IMR-90 (cell line): Measurements from ENCODE around the gene ATP1A2. TPM values are rescaled to one million over a fixed set of nuclear protein-coding genes. Genes with fewer than 3 reads are reported as not detected.

Experiments used
- ATAC-seq: fragments of 200-7000 bp; cut with Tn5 transposase; 2 replicates; pipeline ENCODE4 v1.9.1; 2020; ENCODE audit warnings: low read depth, mild to moderate bottlenecking, moderate library complexity
- BruUV-seq: library from RNA; stranded (reverse); fragments of 400-500 nt; replicated peaks from 2 replicates; lab custom pipeline; 2021; lab: Mats Ljungman, UMichigan
- CTCF ChIA-PET: fragments of 300-600 bp; formaldehyde crosslinking; extraction: SDS; loops from one replicate; lab custom pipeline; 2021; ENCODE audit warnings: antibody characterized with exemption; lab: Yijun Ruan, JAX
- POLR2A ChIA-PET: fragments of 300-600 bp; sonication (Branson Sonifier 250); formaldehyde crosslinking; loops from one replicate; lab custom pipeline; 2022; ENCODE audit warnings: antibody characterized with exemption; ENCODE audit not compliant: unreplicated experiment; lab: Charles Lee
- DNase-seq: peaks from one replicate; pipeline ENCODE4 v3.0.0; 2013
- H2AFZ ChIP-seq: replicated peaks from 2 replicates; pipeline ENCODE3; 2013; ENCODE audit warnings: low read length, mild to moderate bottlenecking; ENCODE audit not compliant: poor library complexity
- H2AK5ac ChIP-seq: 2 replicates; pipeline ENCODE4 v1.6.1; 2013; ENCODE audit warnings: low read depth, low read length, inconsistent platforms
- H2AK9ac ChIP-seq: replicated peaks from 2 replicates; pipeline ENCODE3; 2013; ENCODE audit warnings: mild to moderate bottlenecking, low read depth, low read length, moderate library complexity; ENCODE audit not compliant: poor library complexity
- H2BK120ac ChIP-seq: 2 replicates; pipeline ENCODE4 v1.6.1; 2013; ENCODE audit warnings: low read depth, low read length, inconsistent platforms
- H2BK15ac ChIP-seq: 3 replicates; pipeline ENCODE4 v1.6.1; 2013; ENCODE audit warnings: low read depth, low read length, inconsistent platforms
- H2BK20ac ChIP-seq: 2 replicates; pipeline ENCODE4 v1.6.1; 2013; ENCODE audit warnings: low read depth, mild to moderate bottlenecking, inconsistent platforms, low read length, moderate library complexity
- H2BK5ac ChIP-seq: 2 replicates; pipeline ENCODE4 v1.6.1; 2013; ENCODE audit warnings: mild to moderate bottlenecking, low read depth, low read length, inconsistent platforms; ENCODE audit not compliant: poor library complexity, severe bottlenecking
- H3K14ac ChIP-seq: replicated peaks from 2 replicates; pipeline ENCODE4 v1.6.1; 2013; ENCODE audit warnings: low read depth, low read length, inconsistent platforms
- H3K18ac ChIP-seq: 2 replicates; pipeline ENCODE4 v1.6.1; 2013; ENCODE audit warnings: low read depth, low read length, control low read depth
- H3K23ac ChIP-seq: 2 replicates; pipeline ENCODE4 v1.6.1; 2013; ENCODE audit warnings: low read depth, low read length, inconsistent platforms
- H3K27ac ChIP-seq: 2 replicates; pipeline ENCODE4 v1.5.1; 2013; ENCODE audit warnings: mild to moderate bottlenecking, control low read depth, low read length; ENCODE audit not compliant: insufficient read depth
- H3K27me3 ChIP-seq: 2 replicates; pipeline ENCODE4 v1.6.1; 2013; ENCODE audit warnings: low read length; ENCODE audit not compliant: control insufficient read depth, insufficient read depth
- H3K36me3 ChIP-seq: 2 replicates; pipeline ENCODE4 v1.6.1; 2013; ENCODE audit warnings: low read length, mixed read lengths; ENCODE audit not compliant: control insufficient read depth, insufficient read depth
- H3K4ac ChIP-seq: 2 replicates; pipeline ENCODE4 v1.6.1; 2013; ENCODE audit warnings: low read depth, low read length, inconsistent platforms
- H3K4me1 ChIP-seq: 2 replicates; pipeline ENCODE4 v1.6.1; 2013; ENCODE audit warnings: low read length, mixed read lengths; ENCODE audit not compliant: control insufficient read depth, insufficient read depth
- H3K4me2 ChIP-seq: 2 replicates; pipeline ENCODE4 v1.6.1; 2013; ENCODE audit warnings: low read depth, mild to moderate bottlenecking, control low read depth, low read length, moderate library complexity
- H3K4me3 ChIP-seq: 2 replicates; pipeline ENCODE4 v1.5.1; 2013; ENCODE audit warnings: low read depth, mild to moderate bottlenecking, control low read depth, low read length, moderate library complexity; ENCODE audit not compliant: insufficient read depth
- H3K56ac ChIP-seq: 2 replicates; pipeline ENCODE4 v1.6.1; 2013; ENCODE audit warnings: low read length, inconsistent platforms; ENCODE audit not compliant: insufficient read depth; ENCODE audit errors: extremely low read depth
- H3K79me1 ChIP-seq, 2 experiments: 2 replicates each; pipeline ENCODE4 v1.6.1; 2013; ENCODE audit warnings: low read length in 2 of 2, inconsistent platforms in 1 of 2, low read depth in 1 of 2
- H3K9ac ChIP-seq: 2 replicates; pipeline ENCODE4 v1.6.1; 2013; ENCODE audit warnings: low read depth, low read length, control low read depth
- H3K9me1 ChIP-seq: 2 replicates; pipeline ENCODE4 v1.6.1; 2013; ENCODE audit warnings: low read length, inconsistent platforms; ENCODE audit not compliant: insufficient read depth
- H3K9me3 ChIP-seq: 2 replicates; pipeline ENCODE4 v1.6.1; 2013; ENCODE audit warnings: low read length; ENCODE audit not compliant: control insufficient read depth, insufficient read depth
- H4K20me1 ChIP-seq: 2 replicates; pipeline ENCODE4 v1.6.1; 2013; ENCODE audit warnings: low read length, inconsistent platforms; ENCODE audit not compliant: insufficient read depth
- H4K5ac ChIP-seq: 2 replicates; pipeline ENCODE4 v1.6.1; 2013; ENCODE audit warnings: mild to moderate bottlenecking, low read depth, low read length, control low read depth
- H4K8ac ChIP-seq, 2 experiments: 2 replicates each; pipeline ENCODE4 v1.6.1; 2013; ENCODE audit warnings: low read depth in 2 of 2, low read length in 2 of 2, control low read depth in 1 of 2, inconsistent platforms in 1 of 2
- H4K91ac ChIP-seq: 2 replicates; pipeline ENCODE4 v1.6.1; 2013; ENCODE audit warnings: low read depth, low read length, inconsistent platforms; ENCODE audit not compliant: insufficient read depth
- BHLHE40 ChIP-seq: fragments of 150-350 bp; IDR thresholded peaks from 2 replicates; pipeline ENCODE4 v1.6.1; 2016; ENCODE audit warnings: mild to moderate bottlenecking, low read depth, low read length
- CEBPB ChIP-seq: IDR thresholded peaks from 2 replicates; pipeline ENCODE4 v1.6.1; 2012; ENCODE audit warnings: low read depth, low read length, improper control_type of control experiment
- CTCF ChIP-seq: conservative IDR thresholded peaks from 2 replicates; pipeline ENCODE4 v1.5.1; 2012; ENCODE audit warnings: mild to moderate bottlenecking, low read depth, low read length, improper control_type of control experiment
- ELK1 ChIP-seq: fragments of 150-350 bp; IDR thresholded peaks from 2 replicates; pipeline ENCODE4 v1.6.1; 2016; ENCODE audit warnings: low read depth, mild to moderate bottlenecking, low read length, moderate library complexity, borderline replicate concordance
- MAFK ChIP-seq: IDR thresholded peaks from 2 replicates; pipeline ENCODE4 v1.6.1; 2012; ENCODE audit warnings: low read depth, low read length, improper control_type of control experiment
- MXI1 ChIP-seq: IDR thresholded peaks from 2 replicates; pipeline ENCODE4 v1.6.1; 2012; ENCODE audit warnings: low read depth, mild to moderate bottlenecking, low read length, moderate library complexity, borderline replicate concordance
- NFE2L2 ChIP-seq: fragments of 150-350 bp; IDR thresholded peaks from 2 replicates; pipeline ENCODE4 v1.6.1; 2016; ENCODE audit warnings: low read depth, mild to moderate bottlenecking, low read length
- POLR2A ChIP-seq: IDR thresholded peaks from 2 replicates; pipeline ENCODE4 v1.6.1; 2012; ENCODE audit warnings: mild to moderate bottlenecking, low read depth, low read length
- RCOR1 ChIP-seq: IDR thresholded peaks from 2 replicates; pipeline ENCODE4 v1.6.1; 2012; ENCODE audit warnings: mild to moderate bottlenecking, low read length, improper control_type of control experiment; ENCODE audit not compliant: insufficient replicate concordance
- RFX5 ChIP-seq: IDR thresholded peaks from 2 replicates; pipeline ENCODE4 v1.8.0; 2012; ENCODE audit warnings: low read depth, mild to moderate bottlenecking, low read length, moderate library complexity
- SMC3 ChIP-seq: fragments of 150-350 bp; IDR thresholded peaks from 2 replicates; pipeline ENCODE4 v1.6.1; 2016; ENCODE audit warnings: low read depth, mild to moderate bottlenecking, antibody characterized with exemption, low read length, moderate library complexity
- WGBS, 2 experiments: methylation state at CpG; one replicate each; pipeline versions ENCODE4 v1.1.5 to v1.1.7; 2013; ENCODE audit warnings: missing lambda C conversion rate in 2 of 2; ENCODE audit not compliant: insufficient read length in 1 of 2; ENCODE audit errors: extremely low coverage in 2 of 2; 5-methylcytosine and 5-hydroxymethylcytosine counted together
- dilution Hi-C: fragments of 300-500 bp; cut with HindIII; formaldehyde crosslinking; loops from one replicate; pipeline ENCODE4 v1.14.3; 2018; ENCODE audit warnings: low sequenced_read_pairs; ENCODE audit not compliant: unreplicated experiment
- in situ Hi-C: fragments of 300-500 bp; cut with MboI; formaldehyde crosslinking; loops from 3 replicates; pipeline ENCODE4 v1.14.3; 2019; ENCODE audit warnings: low sequenced_read_pairs, inconsistent platforms, mixed read lengths
- intact Hi-C: fragments of 100-400 bp; cut with micrococcal nuclease; formaldehyde crosslinking; loops from 2 replicates; pipeline ENCODE4 v1.10.0; 2022
- polyA plus RNA-seq, 3 experiments: library from polyadenylated mRNA; depleted of rRNA; stranded (reverse); fragments of >200 nt; gene quantifications; 2 replicates each; pipeline ENCODE4 v1.2.3, GENCODE V29; 2012; ENCODE audit warnings: low replicate concordance in 1 of 3
- total RNA-seq: library from RNA; depleted of rRNA; stranded (reverse); fragments of >200 nt; gene quantifications from 2 replicates; pipeline ENCODE4 v1.2.3, GENCODE V29; 2012

The ATP1A2 gene
- total and polyA plus RNA-seq, 2 of the 4 experiments (the other 2 are of a cell fraction), result under 0.01 to 0.15 TPM

DNA sequence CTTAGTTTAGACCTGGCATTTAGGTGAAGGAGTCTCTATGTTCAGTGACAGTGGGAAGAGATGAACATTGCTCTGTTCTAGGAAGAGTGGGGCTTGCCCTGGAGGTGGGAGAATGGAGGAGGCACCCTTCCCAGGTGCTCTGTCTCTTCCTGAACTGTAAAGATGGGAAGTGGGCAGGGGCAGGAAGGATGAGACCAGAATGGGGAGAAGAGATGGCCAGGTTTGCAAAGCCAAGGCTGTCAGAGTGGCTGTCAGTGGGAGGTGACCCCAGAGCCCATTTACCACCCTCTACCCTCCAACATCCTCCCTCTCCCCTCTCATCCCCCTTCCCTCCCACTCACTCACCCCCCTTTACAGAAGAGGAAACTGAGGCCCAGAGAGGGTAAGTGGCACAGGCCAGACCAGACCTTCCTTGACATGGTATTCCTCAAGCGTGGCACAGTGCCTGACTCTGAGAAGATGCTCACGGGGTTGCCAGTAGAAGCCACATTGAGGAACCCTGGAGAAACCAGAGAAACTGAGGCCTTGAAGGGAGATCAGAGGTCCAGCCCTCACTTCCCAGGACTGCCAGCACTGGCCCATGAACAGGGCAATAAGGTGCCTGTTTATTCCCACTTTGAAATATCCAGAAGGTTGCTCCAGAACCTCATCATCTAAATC lies 15.7 kb upstream of the ATP1A2 start (continued):
- TF ChIP-seq RCOR1, result no peak

DNA sequence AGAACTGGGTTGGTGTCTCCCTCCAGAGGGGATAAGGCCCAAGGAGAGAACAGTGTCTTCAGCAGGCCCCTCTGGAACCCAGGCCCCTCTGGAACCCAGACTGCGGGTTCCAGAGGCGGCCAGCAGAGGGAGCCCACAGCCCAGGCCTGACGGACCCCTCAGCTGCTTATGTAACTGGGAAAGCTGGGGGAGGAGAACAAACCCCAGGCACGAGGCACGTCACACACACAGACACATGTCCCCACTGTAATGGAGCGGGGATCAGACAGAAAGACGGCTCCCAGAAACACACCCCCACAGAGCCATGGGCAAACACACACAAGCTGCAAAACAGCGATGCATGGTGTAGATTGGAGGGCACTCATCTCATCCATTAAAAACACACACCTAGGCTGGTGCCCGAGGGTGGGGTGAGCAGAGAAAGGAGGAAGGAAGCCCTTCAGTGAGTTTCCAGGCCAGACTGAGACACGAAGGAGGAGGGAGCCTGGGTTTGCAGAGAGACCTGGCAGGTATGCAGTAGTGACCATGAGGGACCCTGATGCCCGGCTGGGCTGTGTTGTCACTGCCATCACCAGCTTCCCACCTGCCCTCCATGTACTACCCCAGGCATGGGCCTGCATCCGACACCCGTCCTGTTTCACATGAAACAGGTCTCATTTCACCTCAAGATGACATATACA lies 14.4 kb upstream of the ATP1A2 start:
- WGBS, 2 experiments, result no CpG with 5 or more reads among the region's 13 CpGs
- POLR2A ChIA-PET, result no interaction called here
- Histone ChIP-seq H2AFZ (peak overlapping the region; percentile 88), H2AK9ac (peak overlapping the region; percentile 68), H4K20me1 (no peaks in the 10 kb centered on the region), H3K18ac (no peak overlapping the region), H4K8ac (peak overlapping the region in 1 of 2 experiments; percentile 76; a peak in 3 of 4 replicates), H2AK5ac (peak overlapping the region; percentile 27; the same call in 1 of the 2 replicates), H2BK5ac (no peak overlapping the region), H4K91ac (peak overlapping the region; percentile 5; the same call in 1 of the 2 replicates), H2BK120ac (peak overlapping the region; percentile 21; the same call in 1 of the 2 replicates), H3K23ac (no peak overlapping the region), H3K4me3 (no peak overlapping the region), H3K4me1 (peaks cover 17% of the 10 kb centered on the region), H3K56ac (no peak overlapping the region), H3K79me1 (peaks cover 0 to 14% of the 10 kb centered on the region in 2 experiments; a peak in 3 of 4 replicates), H3K36me3 (no peaks in the 10 kb centered on the region), H3K4me2 (peak overlapping the region; percentile 40), H2BK15ac (no peak overlapping the region), H4K5ac (0 out of 2 replicates have a peak overlapping the region, but pooled peaks have one; percentile 28), H3K9me3 (no peaks in the 10 kb centered on the region), H3K14ac (no peak overlapping the region; the same call in 1 of the 2 replicates), H3K9me1 (no peaks in the 10 kb centered on the region), H2BK20ac (0 out of 2 replicates have a peak overlapping the region, but pooled peaks have one; percentile 27), H3K27ac (no peak overlapping the region), H3K9ac (no peak overlapping the region), H3K4ac (peak overlapping the region; percentile 6; the same call in 1 of the 2 replicates), H3K27me3 (no peaks in the 10 kb centered on the region; the same call in 1 of the 2 replicates)
- BruUV-seq, result no TSS peak
- DNase-seq (peak; percentile 62), ATAC-seq (peak; percentile 22)
- dilution Hi-C loops, result loop anchor here (10.0 kb wide), 1 partner anchor 114 kb away; no protein-coding TSS in a partner anchor
- intact Hi-C loops, result loop anchor here (1.0 kb wide), 4 partner anchors 92 to 275 kb away; no protein-coding TSS in a partner anchor
- CTCF ChIA-PET, result interaction anchor here (0.6 to 3.2 kb wide), 21 partner anchors 14 to 506 kb away, joined by 3 to 25 read pairs (median 4); no protein-coding TSS in a partner anchor
- in situ Hi-C loops, result no loop called here
- TF ChIP-seq ELK1 (no peak), CTCF (peak; percentile 94), POLR2A (peak; percentile 37; the same call in 1 of the 2 replicates), RCOR1 (no peak), MAFK (no peak), SMC3 (peak; percentile 92), RFX5 (peak; percentile 68; the same call in 1 of the 2 replicates), NFE2L2 (no peak), BHLHE40 (peak; percentile 51; the same call in 1 of the 2 replicates), MXI1 (no peak), CEBPB (0 out of 2 replicates have a peak, but pooled peaks have one; percentile 11)
